H9 (cell line): ENCODE measurements around the gene SNORC. TPM values are rescaled to one million over a fixed set of nuclear protein-coding genes. Genes with fewer than 3 reads are reported as not detected.

Experiments
- DNase-seq: peaks from one replicate; pipeline ENCODE4 v3.0.0-alpha.2; 2017
- H2AFZ ChIP-seq: one replicate; pipeline ENCODE4 v1.6.1; 2013; ENCODE audit warnings: mild to moderate bottlenecking, low read length, control low read depth, moderate library complexity
- H2AK5ac ChIP-seq: 2 replicates; pipeline ENCODE4 v1.6.1; 2013; ENCODE audit warnings: low read length, control low read depth, mixed read lengths; ENCODE audit not compliant: insufficient read length
- H2BK120ac ChIP-seq: one replicate; pipeline ENCODE4 v1.6.1; 2013; ENCODE audit warnings: low read depth, mild to moderate bottlenecking, low read length, control low read depth, inconsistent platforms; ENCODE audit not compliant: poor library complexity, severe bottlenecking
- H2BK12ac ChIP-seq: 2 replicates; pipeline ENCODE4 v1.6.1; 2013; ENCODE audit warnings: low read length, control low read depth, mixed read lengths, low read depth; ENCODE audit not compliant: insufficient read length
- H2BK15ac ChIP-seq: 2 replicates; pipeline ENCODE4 v1.6.1; 2013; ENCODE audit warnings: low read depth, low read length, control low read depth
- H2BK20ac ChIP-seq: one replicate; pipeline ENCODE4 v1.6.1; 2013; ENCODE audit warnings: low read depth, mild to moderate bottlenecking, low read length, control low read depth, inconsistent platforms; ENCODE audit not compliant: poor library complexity, severe bottlenecking
- H2BK5ac ChIP-seq: 2 replicates; pipeline ENCODE4 v1.6.1; 2013; ENCODE audit warnings: low read length, control low read depth, mixed read lengths; ENCODE audit not compliant: insufficient read length
- H3K14ac ChIP-seq: 2 replicates; pipeline ENCODE4 v1.6.1; 2013; ENCODE audit warnings: low read length, control low read depth; ENCODE audit not compliant: insufficient read depth
- H3K18ac ChIP-seq: 2 replicates; pipeline ENCODE4 v1.6.1; 2013; ENCODE audit warnings: low read depth, mild to moderate bottlenecking, mixed read lengths, low read length, control low read depth; ENCODE audit not compliant: insufficient read length
- H3K23ac ChIP-seq: 2 replicates; pipeline ENCODE4 v1.6.1; 2013; ENCODE audit warnings: low read length, control low read depth, mixed read lengths, low read depth; ENCODE audit not compliant: insufficient read length
- H3K23me2 ChIP-seq: 2 replicates; pipeline ENCODE4 v1.6.1; 2013; ENCODE audit warnings: low read depth, mild to moderate bottlenecking, mixed read lengths, low read length, control low read depth; ENCODE audit not compliant: insufficient read length, poor library complexity, severe bottlenecking
- H3K27ac ChIP-seq: 2 replicates; pipeline ENCODE4 v1.5.1; 2013; ENCODE audit warnings: low read length, control low read depth, mixed read lengths, low read depth; ENCODE audit not compliant: insufficient read length
- H3K27me3 ChIP-seq: 2 replicates; pipeline ENCODE4 v1.6.1; 2013; ENCODE audit warnings: low read length, control low read depth, inconsistent platforms; ENCODE audit not compliant: insufficient read depth
- H3K4ac ChIP-seq: 2 replicates; pipeline ENCODE4 v1.6.1; 2013; ENCODE audit warnings: low read depth, mild to moderate bottlenecking, control low read depth, inconsistent platforms, low read length, moderate library complexity
- H3K4me1 ChIP-seq: 2 replicates; pipeline ENCODE4 v1.6.1; 2013; ENCODE audit warnings: low read length, control low read depth, inconsistent platforms; ENCODE audit not compliant: insufficient read depth
- H3K4me2 ChIP-seq: 2 replicates; pipeline ENCODE4 v1.6.1; 2013; ENCODE audit warnings: low read length, control low read depth, mixed read lengths; ENCODE audit not compliant: insufficient read length, insufficient read depth
- H3K56ac ChIP-seq: 2 replicates; pipeline ENCODE4 v1.6.1; 2013; ENCODE audit warnings: low read depth, mild to moderate bottlenecking, mixed read lengths, low read length, control low read depth; ENCODE audit not compliant: insufficient read length
- H3K79me1 ChIP-seq: 2 replicates; pipeline ENCODE4 v1.6.1; 2013; ENCODE audit warnings: low read depth, mild to moderate bottlenecking, moderate library complexity, low read length, control low read depth, inconsistent platforms; ENCODE audit not compliant: insufficient read depth, poor library complexity, severe bottlenecking
- H3K79me2 ChIP-seq: 2 replicates; pipeline ENCODE4 v1.6.1; 2013; ENCODE audit warnings: low read length, control low read depth, inconsistent platforms; ENCODE audit not compliant: insufficient read depth
- H3K9ac ChIP-seq: 2 replicates; pipeline ENCODE4 v1.6.1; 2013; ENCODE audit warnings: low read length, control low read depth, mixed read lengths; ENCODE audit not compliant: insufficient read length; ENCODE audit errors: extremely low read depth
- H3K9me3 ChIP-seq: one replicate; pipeline ENCODE4 v1.6.1; 2013; ENCODE audit warnings: low read depth, low read length, inconsistent platforms; ENCODE audit not compliant: control insufficient read depth
- H3T11ph ChIP-seq: one replicate; pipeline ENCODE4 v1.6.1; 2013; ENCODE audit warnings: mild to moderate bottlenecking, low read length, control low read depth, inconsistent platforms
- H4K20me1 ChIP-seq: one replicate; pipeline ENCODE4 v1.6.1; 2013; ENCODE audit not compliant: control insufficient read depth, insufficient read length, insufficient read depth
- H4K5ac ChIP-seq: 2 replicates; pipeline ENCODE4 v1.6.1; 2013; ENCODE audit warnings: low read depth, mild to moderate bottlenecking, mixed read lengths, low read length, control low read depth; ENCODE audit not compliant: insufficient read length
- H4K8ac ChIP-seq: replicated peaks from 2 replicates; pipeline ENCODE4 v1.6.1; 2013; ENCODE audit warnings: low read length, control low read depth, mixed read lengths, low read depth; ENCODE audit not compliant: insufficient read length
- H4K91ac ChIP-seq: 2 replicates; pipeline ENCODE4 v1.6.1; 2013; ENCODE audit warnings: low read depth, mild to moderate bottlenecking, moderate library complexity, mixed read lengths, low read length, control low read depth; ENCODE audit not compliant: insufficient read length
- H3K27ac Mint-ChIP-seq, 3 experiments: 2 replicates in 2 of 3; 3 replicates in 1 of 3; pipeline ENCODE4 v1.8.0; 2020 to 2021; ENCODE audit warnings: mixed read lengths in 3 of 3, mild to moderate bottlenecking in 1 of 3, moderate library complexity in 1 of 3
- H3K27me3 Mint-ChIP-seq: 2 replicates; pipeline ENCODE4 v1.8.0; 2021; ENCODE audit warnings: low read depth, mild to moderate bottlenecking, moderate library complexity, mixed read lengths
- H3K36me3 Mint-ChIP-seq, 3 experiments: 2 replicates in 2 of 3; 3 replicates in 1 of 3; pipeline ENCODE4 v1.8.0; 2020 to 2021; ENCODE audit warnings: low read depth in 3 of 3, mixed read lengths in 3 of 3; ENCODE audit not compliant: insufficient read depth in 1 of 3
- H3K4me1 Mint-ChIP-seq, 2 experiments: 2 replicates each; pipeline ENCODE4 v1.8.0; 2020; ENCODE audit warnings: mixed read lengths in 2 of 2
- H3K4me3 Mint-ChIP-seq, 2 experiments: 2 replicates in 1 of 2; 3 replicates in 1 of 2; pipeline ENCODE4 v1.8.0; 2020 to 2021; ENCODE audit warnings: mild to moderate bottlenecking in 2 of 2, mixed read lengths in 2 of 2, moderate library complexity in 1 of 2
- H3K9me3 Mint-ChIP-seq, 2 experiments: 2 replicates in 1 of 2; 3 replicates in 1 of 2; pipeline ENCODE4 v1.8.0; 2020; ENCODE audit warnings: mild to moderate bottlenecking in 2 of 2, mixed read lengths in 2 of 2, moderate library complexity in 1 of 2
- WGBS: extraction: QIAGEN DNeasy Blood & Tissue Kit; methylation state at CpG from one replicate; pipeline ENCODE4 v1.1.7; 2013; ENCODE audit warnings: missing lambda C conversion rate, low lambda C conversion rate, mixed read lengths; ENCODE audit not compliant: insufficient read length; ENCODE audit errors: extremely low coverage; 5-methylcytosine and 5-hydroxymethylcytosine counted together
- total RNA-seq: library from RNA; stranded (reverse); gene quantifications from 2 replicates; pipeline ENCODE4 v1.2.1, GENCODE V29; 2021
- TF ChIP-seq, protein P1 (sequence below): fragments of 200-600 bp; sonication (generic); conservative IDR thresholded peaks from 3 replicates; pipeline ENCODE4 v1.8.0; 2021; ENCODE audit warnings: antibody characterized with exemption, mild to moderate bottlenecking

Gene SNORC
- total RNA-seq, 1 experiment from 2014 or later: 1.1 TPM

DNA sequence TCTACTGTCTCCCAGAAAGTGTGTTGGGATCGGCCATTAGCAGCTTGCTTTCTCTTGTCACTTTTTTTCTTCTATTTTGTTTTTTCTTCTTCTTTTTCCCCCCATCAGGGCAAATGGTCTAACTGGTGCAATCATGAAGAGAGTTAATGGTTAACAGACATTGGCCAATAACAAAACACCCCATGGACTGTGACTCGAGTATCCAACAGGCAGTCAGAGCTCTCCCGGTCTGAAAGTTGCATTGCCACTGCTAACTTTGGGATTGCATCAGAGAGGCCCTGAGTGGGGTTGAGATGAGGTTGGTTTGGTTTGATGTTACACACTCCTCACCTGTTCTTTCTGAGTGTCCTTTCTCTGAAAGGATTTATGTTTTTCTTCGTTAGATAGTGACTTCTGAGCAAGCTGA, 12.9 kb upstream of the SNORC start:
- Mint-ChIP-seq H3K4me3 (no peak overlapping the region), H3K27ac (no peak overlapping the region), H3K36me3 (peaks cover 19 to 49% (median 34%) of the 10 kb centered on the region in 3 experiments), H3K9me3 (no peaks in the 10 kb centered on the region), H3K4me1 (no peaks in the 10 kb centered on the region), H3K27me3 (no peaks in the 10 kb centered on the region)
- no CpG with 5 or more reads among the region's 4 CpGs for WGBS
- Histone ChIP-seq H3K56ac (no peak overlapping the region), H3T11ph (no peak overlapping the region), H3K4me2 (no peak overlapping the region), H3K23me2 (peaks cover 2% of the 10 kb centered on the region), H2AFZ (no peak overlapping the region), H3K9ac (no peak overlapping the region), H3K9me3 (no peaks in the 10 kb centered on the region), H4K5ac (no peak overlapping the region), H3K27me3 (no peaks in the 10 kb centered on the region), H4K20me1 (no peaks in the 10 kb centered on the region), H3K23ac (no peak overlapping the region), H3K4me1 (no peaks in the 10 kb centered on the region), H4K91ac (no peak overlapping the region), H3K14ac (no peak overlapping the region), H3K79me1 (no peaks in the 10 kb centered on the region), H2BK15ac (no peak overlapping the region), H3K18ac (no peak overlapping the region), H2BK20ac (no peak overlapping the region), H2BK120ac (no peak overlapping the region), H2BK12ac (no peak overlapping the region), H3K79me2 (no peaks in the 10 kb centered on the region), H4K8ac (no peak overlapping the region), H3K4ac (no peak overlapping the region), H2AK5ac (no peak overlapping the region), H3K27ac (no peak overlapping the region), H2BK5ac (no peak overlapping the region)
- TF ChIP-seq, protein P1, sequence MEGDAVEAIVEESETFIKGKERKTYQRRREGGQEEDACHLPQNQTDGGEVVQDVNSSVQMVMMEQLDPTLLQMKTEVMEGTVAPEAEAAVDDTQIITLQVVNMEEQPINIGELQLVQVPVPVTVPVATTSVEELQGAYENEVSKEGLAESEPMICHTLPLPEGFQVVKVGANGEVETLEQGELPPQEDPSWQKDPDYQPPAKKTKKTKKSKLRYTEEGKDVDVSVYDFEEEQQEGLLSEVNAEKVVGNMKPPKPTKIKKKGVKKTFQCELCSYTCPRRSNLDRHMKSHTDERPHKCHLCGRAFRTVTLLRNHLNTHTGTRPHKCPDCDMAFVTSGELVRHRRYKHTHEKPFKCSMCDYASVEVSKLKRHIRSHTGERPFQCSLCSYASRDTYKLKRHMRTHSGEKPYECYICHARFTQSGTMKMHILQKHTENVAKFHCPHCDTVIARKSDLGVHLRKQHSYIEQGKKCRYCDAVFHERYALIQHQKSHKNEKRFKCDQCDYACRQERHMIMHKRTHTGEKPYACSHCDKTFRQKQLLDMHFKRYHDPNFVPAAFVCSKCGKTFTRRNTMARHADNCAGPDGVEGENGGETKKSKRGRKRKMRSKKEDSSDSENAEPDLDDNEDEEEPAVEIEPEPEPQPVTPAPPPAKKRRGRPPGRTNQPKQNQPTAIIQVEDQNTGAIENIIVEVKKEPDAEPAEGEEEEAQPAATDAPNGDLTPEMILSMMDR: no peak
- no peak for DNase-seq
